GM12878 (cell line): ENCODE measurements around the gene ZG16. TPM values are rescaled to one million over a fixed set of nuclear protein-coding genes. Genes with fewer than 3 reads are reported as not detected.

Experiments used
- ATAC-seq: fragments of 200-7000 bp; cut with Tn5 transposase; 3 replicates; pipeline ENCODE4 v1.9.1; 2020; ENCODE audit warnings: mild to moderate bottlenecking, moderate library complexity
- BruUV-seq: library from RNA; stranded (reverse); fragments of 400-500 nt; replicated peaks from 2 replicates; lab custom pipeline; 2021; lab: Mats Ljungman, UMichigan
- CTCF ChIA-PET: fragments of 300-600 bp; sonication (Branson Sonifier 250); formaldehyde crosslinking; extraction: SDS; loops from one replicate; lab custom pipeline; 2021; ENCODE audit warnings: inconsistent platforms; lab: Yijun Ruan, JAX
- POLR2A ChIA-PET: fragments of 350-600 bp; formaldehyde crosslinking; extraction: SDS; loops from one replicate; lab custom pipeline; 2021; ENCODE audit warnings: inconsistent platforms; lab: Charles Lee
- RAD21 ChIA-PET: fragments of 300-600 bp; sonication (Branson Sonifier 250); formaldehyde crosslinking; loops from one replicate; lab custom pipeline; 2023; ENCODE audit warnings: antibody characterized with exemption; ENCODE audit not compliant: unreplicated experiment; lab: Charles Lee
- SMC1A ChIA-PET: fragments of 300-600 bp; sonication (Branson Sonifier 250); formaldehyde crosslinking; loops from one replicate; lab custom pipeline; 2023; ENCODE audit not compliant: unreplicated experiment, uncharacterized antibody; lab: Charles Lee
- DNase-seq: peaks from one replicate; pipeline ENCODE4 v3.0.0-alpha.2; 2011; ENCODE audit warnings: low read depth, low spot score
- FAIRE-seq: peaks from 3 replicates; lab custom pipeline; 2011; peaks lifted over from hg19 to GRCh38; lab: Jason Lieb, UNC
- H2AFZ ChIP-seq: 2 replicates; pipeline ENCODE4 v1.6.0; 2011; ENCODE audit warnings: low read depth, low read length, control low read depth; ENCODE audit not compliant: control insufficient read depth
- H3K27ac ChIP-seq: 2 replicates; pipeline ENCODE4 v1.5.1; 2011; ENCODE audit warnings: control low read depth; ENCODE audit not compliant: control insufficient read depth, insufficient read depth
- H3K27me3 ChIP-seq, 2 experiments: replicated peaks in 1 of 2; 2 replicates each; pipeline versions ENCODE4 v1.6.0 to v1.6.1; 2011; ENCODE audit warnings: low read length in 1 of 2; ENCODE audit not compliant: control insufficient read depth in 2 of 2, insufficient read depth in 2 of 2
- H3K36me3 ChIP-seq, 2 experiments: 2 replicates each; pipeline ENCODE4 v1.5.1; 2011; ENCODE audit warnings: low read length in 1 of 2; ENCODE audit not compliant: control insufficient read depth in 2 of 2, insufficient read depth in 2 of 2
- H3K4me1 ChIP-seq: 2 replicates; pipeline ENCODE4 v1.6.1; 2011; ENCODE audit warnings: mild to moderate bottlenecking, low read length, moderate library complexity, mixed read lengths; ENCODE audit not compliant: control insufficient read depth, insufficient read depth
- H3K4me2 ChIP-seq: 2 replicates; pipeline ENCODE4 v1.6.0; 2011; ENCODE audit warnings: control low read depth; ENCODE audit not compliant: control insufficient read depth, insufficient read depth
- H3K4me3 ChIP-seq: fragments of 200-600 bp; sonication (generic); 2 replicates; pipeline ENCODE4 v1.5.1; 2016
- H3K79me2 ChIP-seq: 2 replicates; pipeline ENCODE4 v1.6.0; 2011; ENCODE audit warnings: low read length; ENCODE audit not compliant: control insufficient read depth, insufficient read depth
- H3K9ac ChIP-seq: 2 replicates; pipeline ENCODE4 v1.8.0; 2011; ENCODE audit warnings: low read length, control low read depth, mixed read lengths; ENCODE audit not compliant: control insufficient read depth, insufficient read depth
- H3K9me3 ChIP-seq: replicated peaks from 3 replicates; pipeline ENCODE4 v1.5.1; 2011; ENCODE audit warnings: mild to moderate bottlenecking, low read length; ENCODE audit not compliant: control insufficient read depth, insufficient read depth
- H4K20me1 ChIP-seq: 2 replicates; pipeline ENCODE4 v1.6.0; 2011; ENCODE audit not compliant: control insufficient read depth, insufficient read depth
- BRCA1 ChIP-seq: IDR thresholded peaks from 2 replicates; pipeline ENCODE4 v1.6.1; 2011; ENCODE audit warnings: low read depth, low read length, improper control_type of control experiment
- ETV6 ChIP-seq, 2 experiments: fragments of 450-650 bp in 1 of 2; IDR thresholded peaks in 1 of 2; conservative IDR thresholded peaks in 1 of 2; 2 replicates each; pipeline ENCODE4 v1.6.1; 2014; ENCODE audit warnings: antibody characterized with exemption in 1 of 2, borderline replicate concordance in 1 of 2, low read depth in 1 of 2, mild to moderate bottlenecking in 1 of 2, moderate library complexity in 1 of 2
- KLF5 ChIP-seq: fragments of 450-650 bp; IDR thresholded peaks from 2 replicates; pipeline ENCODE4 v1.6.1; 2014; ENCODE audit warnings: mild to moderate bottlenecking; ENCODE audit not compliant: partially characterized antibody
- PAX8 ChIP-seq: fragments of 450-650 bp; IDR thresholded peaks from 2 replicates; pipeline ENCODE4 v1.6.1; 2017; ENCODE audit warnings: mild to moderate bottlenecking, moderate library complexity
- POLR2AphosphoS2 ChIP-seq: IDR thresholded peaks from 2 replicates; pipeline ENCODE4 v1.6.1; 2011; ENCODE audit warnings: low read depth, mild to moderate bottlenecking, low read length, improper control_type of control experiment, moderate library complexity
- WGBS: methylation state at CpG from one replicate; pipeline ENCODE4 v1.1.6; 2016; ENCODE audit warnings: low lambda C conversion rate; ENCODE audit not compliant: insufficient replicate concordance, insufficient coverage; ENCODE audit errors: missing lambda C conversion rate; 5-methylcytosine and 5-hydroxymethylcytosine counted together
- in situ Hi-C: fragments of 300-500 bp; cut with MboI; formaldehyde crosslinking; loops from 9 replicates; pipeline ENCODE4 v1.14.3; 2018; ENCODE audit warnings: mixed read lengths
- intact Hi-C: fragments of 100-400 bp; cut with micrococcal nuclease; formaldehyde crosslinking; loops from one replicate; pipeline ENCODE4 v1.14.2; 2022; ENCODE audit not compliant: unreplicated experiment
- polyA plus RNA-seq, 11 experiments: library from polyadenylated mRNA; depleted of rRNA in 4 of 11; unstranded in 6 of 11; stranded (reverse) in 5 of 11; fragments of >200 nt; fragmentation: Nextera tagmentation in 4 of 11; fragmentation: Illumina TruSeq in 1 of 11; extraction: Ambion mirVana in 4 of 11; extraction: Trizol in 1 of 11; gene quantifications; 1 replicate in 1 of 11; 2 replicates in 10 of 11; pipeline versions ENCODE4 v1.2.1 to v1.2.3, GENCODE V29; 2011 to 2016; ENCODE audit warnings: inconsistent platforms in 2 of 11, missing spikeins in 2 of 11, low read depth in 1 of 11
- total RNA-seq, 4 experiments: library from RNA; depleted of rRNA in 3 of 4; stranded (reverse); fragments of >200 nt in 3 of 4; fragmentation: Illumina TruSeq in 1 of 4; extraction: Trizol in 1 of 4; gene quantifications; 2 replicates each; pipeline versions ENCODE4 v1.2.1 to v1.2.3, GENCODE V29; 2013 to 2021
- TF ChIP-seq, protein P1 (sequence below): fragments of 450-650 bp; IDR thresholded peaks from 2 replicates; pipeline ENCODE4 v1.6.1; 2018; ENCODE audit warnings: borderline replicate concordance, mild to moderate bottlenecking; ENCODE audit not compliant: partially characterized antibody
- TF ChIP-seq, protein P2 (sequence below): fragments of 450-650 bp; IDR thresholded peaks from 2 replicates; pipeline ENCODE4 v1.6.1; 2016; ENCODE audit warnings: mild to moderate bottlenecking
- TF ChIP-seq, protein P3 (sequence below): fragments of 450-650 bp; IDR thresholded peaks from 2 replicates; pipeline ENCODE4 v1.6.1; 2017; ENCODE audit warnings: antibody characterized with exemption, mild to moderate bottlenecking, moderate library complexity

Gene ZG16
- total and polyA plus RNA-seq, 10 of the 15 experiments (the other 5 are each of a cell fraction or from before 2014, with no cell fraction given) = not detected

- POLR2A ChIA-PET = no interaction called here
- ATAC-seq = no peak
- peaks cover 0 to 2% of the 10 kb centered on the region in 2 experiments; a peak in 1 of 4 replicates for H3K36me3 ChIP-seq
Observed at GRCh38 chr16:29826342-29826695, 48.3 kb downstream of the ZG16 start.

More at GRCh38 chr16:29826342-29826695, 48.3 kb downstream of the ZG16 start:
- Histone ChIP-seq H4K20me1 (0 out of 2 replicates have a peak, but pooled peaks cover 3% of the 10 kb centered on the region), H3K27me3 (no peaks in the 10 kb centered on the region), H3K27ac (no peak overlapping the region), H3K4me1 (peaks cover 11% of the 10 kb centered on the region), H3K9ac (no peak overlapping the region), H3K79me2 (peaks cover 37% of the 10 kb centered on the region), H3K4me3 (no peak overlapping the region), H3K9me3 (no peaks in the 10 kb centered on the region), H3K4me2 (no peak overlapping the region), H2AFZ (no peak overlapping the region)
- WGBS = 97% methylated on average over 7 of the region's 8 CpGs
- ChIA-PET SMC1A (interaction anchor here (1.3 to 1.5 kb wide), 2 partner anchors 10 to 20 kb away, joined by 3 to 4 read pairs; partner anchors contain the start of gene PAGR1), CTCF (interaction anchor here (0.7 to 6.4 kb wide), 3 partner anchors 18 to 178 kb away, joined by 3 to 55 read pairs (median 3); no protein-coding TSS in a partner anchor), RAD21 (interaction anchor here (0.6 to 1.4 kb wide), 4 partner anchors 11 to 22 kb away, joined by 3 to 5 read pairs (median 4); partner anchors contain the start of gene PAGR1)
- FAIRE-seq (no peak), DNase-seq (no peak)
- in situ Hi-C loops (no loop called here), intact Hi-C loops (no loop called here)
- BruUV-seq = no TSS peak
- TF ChIP-seq, protein P1, sequence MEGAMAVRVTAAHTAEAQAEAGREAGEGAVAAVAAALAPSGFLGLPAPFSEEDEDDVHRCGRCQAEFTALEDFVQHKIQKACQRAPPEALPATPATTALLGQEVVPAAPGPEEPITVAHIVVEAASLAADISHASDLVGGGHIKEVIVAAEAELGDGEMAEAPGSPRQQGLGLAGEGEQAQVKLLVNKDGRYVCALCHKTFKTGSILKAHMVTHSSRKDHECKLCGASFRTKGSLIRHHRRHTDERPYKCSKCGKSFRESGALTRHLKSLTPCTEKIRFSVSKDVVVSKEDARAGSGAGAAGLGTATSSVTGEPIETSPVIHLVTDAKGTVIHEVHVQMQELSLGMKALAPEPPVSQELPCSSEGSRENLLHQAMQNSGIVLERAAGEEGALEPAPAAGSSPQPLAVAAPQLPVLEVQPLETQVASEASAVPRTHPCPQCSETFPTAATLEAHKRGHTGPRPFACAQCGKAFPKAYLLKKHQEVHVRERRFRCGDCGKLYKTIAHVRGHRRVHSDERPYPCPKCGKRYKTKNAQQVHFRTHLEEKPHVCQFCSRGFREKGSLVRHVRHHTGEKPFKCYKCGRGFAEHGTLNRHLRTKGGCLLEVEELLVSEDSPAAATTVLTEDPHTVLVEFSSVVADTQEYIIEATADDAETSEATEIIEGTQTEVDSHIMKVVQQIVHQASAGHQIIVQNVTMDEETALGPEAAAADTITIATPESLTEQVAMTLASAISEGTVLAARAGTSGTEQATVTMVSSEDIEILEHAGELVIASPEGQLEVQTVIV = no peak
- TF ChIP-seq BRCA1 = no peak
- TF ChIP-seq, protein P2, sequence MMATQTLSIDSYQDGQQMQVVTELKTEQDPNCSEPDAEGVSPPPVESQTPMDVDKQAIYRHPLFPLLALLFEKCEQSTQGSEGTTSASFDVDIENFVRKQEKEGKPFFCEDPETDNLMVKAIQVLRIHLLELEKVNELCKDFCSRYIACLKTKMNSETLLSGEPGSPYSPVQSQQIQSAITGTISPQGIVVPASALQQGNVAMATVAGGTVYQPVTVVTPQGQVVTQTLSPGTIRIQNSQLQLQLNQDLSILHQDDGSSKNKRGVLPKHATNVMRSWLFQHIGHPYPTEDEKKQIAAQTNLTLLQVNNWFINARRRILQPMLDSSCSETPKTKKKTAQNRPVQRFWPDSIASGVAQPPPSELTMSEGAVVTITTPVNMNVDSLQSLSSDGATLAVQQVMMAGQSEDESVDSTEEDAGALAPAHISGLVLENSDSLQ = no peak
- no peak for TF ChIP-seq KLF5
- TF ChIP-seq, protein P3, sequence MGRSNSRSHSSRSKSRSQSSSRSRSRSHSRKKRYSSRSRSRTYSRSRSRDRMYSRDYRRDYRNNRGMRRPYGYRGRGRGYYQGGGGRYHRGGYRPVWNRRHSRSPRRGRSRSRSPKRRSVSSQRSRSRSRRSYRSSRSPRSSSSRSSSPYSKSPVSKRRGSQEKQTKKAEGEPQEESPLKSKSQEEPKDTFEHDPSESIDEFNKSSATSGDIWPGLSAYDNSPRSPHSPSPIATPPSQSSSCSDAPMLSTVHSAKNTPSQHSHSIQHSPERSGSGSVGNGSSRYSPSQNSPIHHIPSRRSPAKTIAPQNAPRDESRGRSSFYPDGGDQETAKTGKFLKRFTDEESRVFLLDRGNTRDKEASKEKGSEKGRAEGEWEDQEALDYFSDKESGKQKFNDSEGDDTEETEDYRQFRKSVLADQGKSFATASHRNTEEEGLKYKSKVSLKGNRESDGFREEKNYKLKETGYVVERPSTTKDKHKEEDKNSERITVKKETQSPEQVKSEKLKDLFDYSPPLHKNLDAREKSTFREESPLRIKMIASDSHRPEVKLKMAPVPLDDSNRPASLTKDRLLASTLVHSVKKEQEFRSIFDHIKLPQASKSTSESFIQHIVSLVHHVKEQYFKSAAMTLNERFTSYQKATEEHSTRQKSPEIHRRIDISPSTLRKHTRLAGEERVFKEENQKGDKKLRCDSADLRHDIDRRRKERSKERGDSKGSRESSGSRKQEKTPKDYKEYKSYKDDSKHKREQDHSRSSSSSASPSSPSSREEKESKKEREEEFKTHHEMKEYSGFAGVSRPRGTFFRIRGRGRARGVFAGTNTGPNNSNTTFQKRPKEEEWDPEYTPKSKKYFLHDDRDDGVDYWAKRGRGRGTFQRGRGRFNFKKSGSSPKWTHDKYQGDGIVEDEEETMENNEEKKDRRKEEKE = no peak
- no peak for TF ChIP-seq PAX8
- no peak for TF ChIP-seq POLR2AphosphoS2
- no peak for TF ChIP-seq ETV6 (conservative IDR thresholded peaks at IDR 0.05 in 1 of 2, IDR thresholded peaks at IDR 0.05 in 1 of 2; ENCODE audit: borderline replicate concordance in 1 of 2, low read depth in 1 of 2)
